Measurements from ENCODE around the gene GNG12. TPM values are rescaled to one million over a fixed set of nuclear protein-coding genes. Genes with fewer than 3 reads are reported as not detected.
A peak's percentile ranks its signal among the peaks of the same experiment; 100 is the strongest.

Gene GNG12
- total RNA-seq, 1 donor from 2014 or later = 33.9 TPM

GRCh38 chr1:67790201-67790692, 43.0 kb downstream of the GNG12 start:
- no peak overlapping the region for H3K9ac ChIP-seq (ENCODE audit: low read depth in 1 of 3, low read length in 3 of 3)
- no peaks in the 10 kb centered on the region for H3K36me3 ChIP-seq (ENCODE audit: control insufficient read depth in 3 of 3, insufficient read depth in 3 of 3, low read length in 3 of 3)
- no peaks in the 10 kb centered on the region for H3K27me3 ChIP-seq (ENCODE audit: control insufficient read depth in 3 of 3, insufficient read depth in 3 of 3, low read length in 3 of 3)
- H3K27ac ChIP-seq (ENCODE audit: low read depth, low read length) = no peak overlapping the region
- no peaks in the 10 kb centered on the region for H3K9me3 ChIP-seq (ENCODE audit: control insufficient read depth in 3 of 3, low read length in 3 of 3)
- peaks cover 17 to 32% (median 20%) of the 10 kb centered on the region in 3 donors for H3K4me1 ChIP-seq (ENCODE audit: control insufficient read depth in 3 of 3, insufficient read depth in 3 of 3, low read length in 3 of 3)
- no peak overlapping the region for H3K4me3 ChIP-seq (ENCODE audit: low read length in 3 of 3)

GRCh38 chr1:67789551-67789950, 43.7 kb downstream of the GNG12 start:
- Histone ChIP-seq H3K27ac (ENCODE audit: low read depth, low read length) (no peak overlapping the region), H3K4me1 (ENCODE audit: control insufficient read depth in 3 of 3, insufficient read depth in 3 of 3, low read length in 3 of 3) (peaks cover 17 to 32% (median 20%) of the 10 kb centered on the region in 3 donors), H3K9me3 (ENCODE audit: control insufficient read depth in 3 of 3, low read length in 3 of 3) (no peaks in the 10 kb centered on the region)

GRCh38 chr1:67788904-67789303, 44.4 kb downstream of the GNG12 start:
- Histone ChIP-seq H3K9me3 (ENCODE audit: control insufficient read depth in 3 of 3, low read length in 3 of 3) (no peaks in the 10 kb centered on the region), H3K4me3 (ENCODE audit: low read length in 3 of 3) (no peak overlapping the region), H3K27ac (ENCODE audit: low read depth, low read length) (no peak overlapping the region), H3K9ac (ENCODE audit: low read depth in 1 of 3, low read length in 3 of 3) (no peak overlapping the region), H3K4me1 (ENCODE audit: control insufficient read depth in 3 of 3, insufficient read depth in 3 of 3, low read length in 3 of 3) (peaks cover 12 to 28% (median 16%) of the 10 kb centered on the region in 3 donors), H3K36me3 (ENCODE audit: control insufficient read depth in 3 of 3, insufficient read depth in 3 of 3, low read length in 3 of 3) (no peaks in the 10 kb centered on the region), H3K27me3 (ENCODE audit: control insufficient read depth in 3 of 3, insufficient read depth in 3 of 3, low read length in 3 of 3) (no peaks in the 10 kb centered on the region)

More at GRCh38 chr1:67789551-67789950, 43.7 kb downstream of the GNG12 start:
- Histone ChIP-seq H3K27me3 (ENCODE audit: control insufficient read depth in 3 of 3, insufficient read depth in 3 of 3, low read length in 3 of 3) (no peaks in the 10 kb centered on the region), H3K36me3 (ENCODE audit: control insufficient read depth in 3 of 3, insufficient read depth in 3 of 3, low read length in 3 of 3) (no peaks in the 10 kb centered on the region), H3K4me3 (ENCODE audit: low read length in 3 of 3) (no peak overlapping the region), H3K9ac (ENCODE audit: low read depth in 1 of 3, low read length in 3 of 3) (no peak overlapping the region)

GRCh38 chr1:67788238-67788790, 45.0 kb downstream of the GNG12 start:
- H3K9ac ChIP-seq (ENCODE audit: low read depth in 1 of 3, low read length in 3 of 3) = no peak overlapping the region
- no peak overlapping the region for H3K27ac ChIP-seq (ENCODE audit: low read depth, low read length)
- H3K27me3 ChIP-seq (ENCODE audit: control insufficient read depth in 3 of 3, insufficient read depth in 3 of 3, low read length in 3 of 3) = no peaks in the 10 kb centered on the region
- H3K4me3 ChIP-seq (ENCODE audit: low read length in 3 of 3) = no peak overlapping the region
- H3K4me1 ChIP-seq (ENCODE audit: control insufficient read depth in 3 of 3, insufficient read depth in 3 of 3, low read length in 3 of 3) = peaks cover 11 to 23% (median 14%) of the 10 kb centered on the region in 3 donors
- H3K9me3 ChIP-seq (ENCODE audit: control insufficient read depth in 3 of 3, low read length in 3 of 3) = no peaks in the 10 kb centered on the region
- no peaks in the 10 kb centered on the region for H3K36me3 ChIP-seq (ENCODE audit: control insufficient read depth in 3 of 3, insufficient read depth in 3 of 3, low read length in 3 of 3)

GRCh38 chr1:67787746-67788145, 45.5 kb downstream of the GNG12 start:
- no peak overlapping the region for H3K4me3 ChIP-seq (ENCODE audit: low read length in 3 of 3)
- no peak overlapping the region for H3K27ac ChIP-seq (ENCODE audit: low read depth, low read length)
- H3K27me3 ChIP-seq (ENCODE audit: control insufficient read depth in 3 of 3, insufficient read depth in 3 of 3, low read length in 3 of 3) = no peaks in the 10 kb centered on the region
- no peaks in the 10 kb centered on the region for H3K36me3 ChIP-seq (ENCODE audit: control insufficient read depth in 3 of 3, insufficient read depth in 3 of 3, low read length in 3 of 3)
- H3K4me1 ChIP-seq (ENCODE audit: control insufficient read depth in 3 of 3, insufficient read depth in 3 of 3, low read length in 3 of 3) = peaks cover 10 to 21% (median 12%) of the 10 kb centered on the region in 3 donors
- H3K9ac ChIP-seq (ENCODE audit: low read depth in 1 of 3, low read length in 3 of 3) = no peak overlapping the region
- H3K9me3 ChIP-seq (ENCODE audit: control insufficient read depth in 3 of 3, low read length in 3 of 3) = no peaks in the 10 kb centered on the region

- H3K36me3 ChIP-seq (ENCODE audit: control insufficient read depth in 3 of 3, insufficient read depth in 3 of 3, low read length in 3 of 3) = no peaks in the 10 kb centered on the region
- no peaks in the 10 kb centered on the region for H3K27me3 ChIP-seq (ENCODE audit: control insufficient read depth in 3 of 3, insufficient read depth in 3 of 3, low read length in 3 of 3)
- peaks cover 0 to 5% (median 0%) of the 10 kb centered on the region in 3 donors for H3K4me1 ChIP-seq (ENCODE audit: control insufficient read depth in 3 of 3, insufficient read depth in 3 of 3, low read length in 3 of 3)
- no peaks in the 10 kb centered on the region for H3K9me3 ChIP-seq (ENCODE audit: control insufficient read depth in 3 of 3, low read length in 3 of 3)
- H3K27ac ChIP-seq (ENCODE audit: low read depth, low read length) = no peak overlapping the region
- no peak overlapping the region for H3K4me3 ChIP-seq (ENCODE audit: low read length in 3 of 3)
- no peak overlapping the region for H3K9ac ChIP-seq (ENCODE audit: low read depth in 1 of 3, low read length in 3 of 3)
Observed at GRCh38 chr1:67785847-67786753, 47.2 kb downstream of the GNG12 start.

GRCh38 chr1:67784545-67785186, 48.6 kb downstream of the GNG12 start:
- Histone ChIP-seq H3K27ac (ENCODE audit: low read depth, low read length) (no peak overlapping the region), H3K9me3 (ENCODE audit: control insufficient read depth in 3 of 3, low read length in 3 of 3) (no peaks in the 10 kb centered on the region), H3K27me3 (ENCODE audit: control insufficient read depth in 3 of 3, insufficient read depth in 3 of 3, low read length in 3 of 3) (no peaks in the 10 kb centered on the region), H3K4me1 (ENCODE audit: control insufficient read depth in 3 of 3, insufficient read depth in 3 of 3, low read length in 3 of 3) (peaks cover 0 to 8% (median 4%) of the 10 kb centered on the region in 3 donors), H3K9ac (ENCODE audit: low read depth in 1 of 3, low read length in 3 of 3) (no peak overlapping the region), H3K4me3 (ENCODE audit: low read length in 3 of 3) (no peak overlapping the region), H3K36me3 (ENCODE audit: control insufficient read depth in 3 of 3, insufficient read depth in 3 of 3, low read length in 3 of 3) (no peaks in the 10 kb centered on the region)

- Histone ChIP-seq H3K4me3 (ENCODE audit: low read length in 3 of 3) (no peak overlapping the region), H3K27ac (ENCODE audit: low read depth, low read length) (no peak overlapping the region), H3K9ac (ENCODE audit: low read depth in 1 of 3, low read length in 3 of 3) (no peak overlapping the region), H3K36me3 (ENCODE audit: control insufficient read depth in 3 of 3, insufficient read depth in 3 of 3, low read length in 3 of 3) (peaks cover 0 to 7% (median 6%) of the 10 kb centered on the region in 3 donors), H3K4me1 (ENCODE audit: control insufficient read depth in 3 of 3, insufficient read depth in 3 of 3, low read length in 3 of 3) (peaks cover 0 to 8% (median 0%) of the 10 kb centered on the region in 3 donors), H3K9me3 (ENCODE audit: control insufficient read depth in 3 of 3, low read length in 3 of 3) (no peaks in the 10 kb centered on the region), H3K27me3 (ENCODE audit: control insufficient read depth in 3 of 3, insufficient read depth in 3 of 3, low read length in 3 of 3) (no peaks in the 10 kb centered on the region)
Observed at GRCh38 chr1:67780637-67781036, 52.6 kb downstream of the GNG12 start.

- Histone ChIP-seq H3K36me3 (ENCODE audit: control insufficient read depth in 3 of 3, insufficient read depth in 3 of 3, low read length in 3 of 3) (peaks cover 0 to 7% (median 6%) of the 10 kb centered on the region in 3 donors), H3K4me1 (ENCODE audit: control insufficient read depth in 3 of 3, insufficient read depth in 3 of 3, low read length in 3 of 3) (peaks cover 0 to 8% (median 0%) of the 10 kb centered on the region in 3 donors), H3K4me3 (ENCODE audit: low read length in 3 of 3) (no peak overlapping the region), H3K9ac (ENCODE audit: low read depth in 1 of 3, low read length in 3 of 3) (no peak overlapping the region), H3K27me3 (ENCODE audit: control insufficient read depth in 3 of 3, insufficient read depth in 3 of 3, low read length in 3 of 3) (no peaks in the 10 kb centered on the region), H3K27ac (ENCODE audit: low read depth, low read length) (peak overlapping the region; percentile 16), H3K9me3 (ENCODE audit: control insufficient read depth in 3 of 3, low read length in 3 of 3) (no peaks in the 10 kb centered on the region)
Observed at GRCh38 chr1:67777440-67777839, 55.8 kb downstream of the GNG12 start.
